Aorta (tissue), 5 donors: ENCODE results near the gene PLIN5. TPM values are rescaled to one million over a fixed set of nuclear protein-coding genes. Genes with fewer than 3 reads are reported as not detected.

Experiments
- ATAC-seq: fragments of 200-7000 bp; cut with Tn5 transposase; one replicate; pipeline ENCODE4 v1.9.1; 2022; ENCODE audit warnings: moderate library complexity; ENCODE audit not compliant: low FRiP score
- DNase-seq, 2 donors: peaks; one replicate each; pipeline ENCODE4 v3.0.0-alpha.2; 2020
- H3K27ac ChIP-seq, 2 donors: one replicate each; pipeline ENCODE4 v1.5.1; 2013; ENCODE audit warnings: low read length in 2 of 2, mild to moderate bottlenecking in 2 of 2, moderate library complexity in 2 of 2, control low read depth in 1 of 2, inconsistent platforms in 1 of 2, low read depth in 1 of 2
- H3K27me3 ChIP-seq, 2 donors: one replicate each; pipeline ENCODE4 v1.6.1; 2013; ENCODE audit warnings: control low read depth in 1 of 2, low read length in 1 of 2, mild to moderate bottlenecking in 1 of 2, moderate library complexity in 1 of 2; ENCODE audit not compliant: insufficient read depth in 2 of 2, control insufficient read depth in 1 of 2
- H3K36me3 ChIP-seq, 2 donors: one replicate each; pipeline ENCODE4 v1.6.1; 2013; ENCODE audit warnings: control low read depth in 1 of 2, low read length in 1 of 2, mild to moderate bottlenecking in 1 of 2; ENCODE audit not compliant: insufficient read depth in 2 of 2, control insufficient read depth in 1 of 2
- H3K4me1 ChIP-seq, 2 donors: one replicate each; pipeline ENCODE4 v1.6.1; 2013; ENCODE audit warnings: low read length in 2 of 2, control low read depth in 1 of 2, mild to moderate bottlenecking in 1 of 2, moderate library complexity in 1 of 2; ENCODE audit not compliant: insufficient read depth in 2 of 2, control insufficient read depth in 1 of 2
- H3K4me3 ChIP-seq, 2 donors: one replicate each; pipeline ENCODE4 v1.5.1; 2013; ENCODE audit warnings: low read length in 2 of 2, control low read depth in 1 of 2, mild to moderate bottlenecking in 1 of 2
- H3K9me3 ChIP-seq: one replicate; pipeline ENCODE4 v1.6.1; 2013; ENCODE audit warnings: mild to moderate bottlenecking, low read length; ENCODE audit not compliant: control insufficient read depth
- WGBS, 2 donors: extraction: QIAGEN DNeasy Blood & Tissue Kit; methylation state at CpG; one replicate each; pipeline ENCODE4 v1.1.7; 2013; 5-methylcytosine and 5-hydroxymethylcytosine counted together
- intact Hi-C, 2 donors: fragments of 100-400 bp; cut with DNase I; formaldehyde crosslinking; loops; one replicate each; pipeline versions ENCODE4 v1.14.2 to v1.15.0; 2022
- polyA plus RNA-seq, 2 donors: library from polyadenylated mRNA; stranded (reverse); fragments of 200-250 nt; gene quantifications; one replicate each; pipeline ENCODE4 v1.2.3, GENCODE V29; 2013
- total RNA-seq, 2 donors: library from RNA; stranded (reverse); fragmentation: NEBNext Ultra II Directional; extraction: Animal tissue kit (Norgen Biotek cat#: 25700); gene quantifications; one replicate each; pipeline ENCODE4 v1.2.1, GENCODE V29; 2021
- donor health status: healthy with polysubstance abuse.
- donor health status: Bipolar disorder and iron deficiency.
- donor health status: DM: no; HTN: no; CAD: no.
- donor health status: DM: no; HTN: no; CAD: no.
- donor health status: DM: yes; HTN: yes; CAD: no.

PLIN5 gene
- total and polyA plus RNA-seq, 4 donors = 0.38 to 3.8 (median 2.2) TPM

DNA sequence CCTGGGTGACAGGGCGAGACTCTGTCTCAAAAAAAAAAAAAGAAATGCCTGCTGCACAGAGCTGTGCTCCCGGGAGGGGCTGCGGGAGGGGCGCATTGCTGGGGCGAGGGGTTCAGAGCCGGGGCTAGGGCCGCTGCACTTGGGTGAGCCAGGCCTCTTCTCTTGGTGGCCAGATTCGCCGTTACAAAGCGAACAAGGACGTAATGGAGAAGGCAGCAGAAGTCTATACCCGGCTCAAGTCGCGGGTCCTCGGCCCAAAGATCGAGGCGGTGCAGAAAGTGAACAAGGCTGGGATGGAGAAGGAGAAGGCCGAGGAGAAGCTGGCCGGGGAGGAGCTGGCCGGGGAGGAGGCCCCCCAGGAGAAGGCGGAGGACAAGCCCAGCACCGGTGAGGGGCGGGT lies 35.7 kb downstream of the PLIN5 start:
- Histone ChIP-seq H3K4me1 (no peaks in the 10 kb centered on the region), H3K4me3 (no peak overlapping the region), H3K27ac (no peak overlapping the region), H3K27me3 (no peaks in the 10 kb centered on the region), H3K36me3 (peaks cover 0 to 14% of the 10 kb centered on the region in 2 donors), H3K9me3 (no peaks in the 10 kb centered on the region)
- 94 to 95% methylated on average over 23 of the region's 23 CpGs for WGBS, 2 donors
- intact Hi-C loops = no loop called here
- DNase-seq = no peak
- no peak for ATAC-seq

DNA sequence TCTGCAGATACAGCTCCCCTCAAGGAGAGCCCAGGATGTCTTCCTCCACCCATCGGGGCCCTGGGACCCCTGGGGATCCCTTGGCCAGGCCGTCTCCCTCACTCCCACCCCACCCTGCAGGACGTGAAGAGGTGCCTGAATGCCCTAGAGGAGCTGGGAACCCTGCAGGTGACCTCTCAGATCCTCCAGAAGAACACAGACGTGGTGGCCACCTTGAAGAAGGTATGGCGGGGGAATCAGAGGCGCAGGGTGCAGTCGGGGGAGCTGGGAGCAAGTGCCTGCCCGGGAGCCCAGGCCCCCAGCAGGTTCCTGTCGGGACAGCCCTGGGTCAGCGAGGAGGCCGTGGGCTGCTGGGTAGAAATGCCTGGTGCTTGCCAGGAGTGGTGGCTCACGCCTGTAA lies 36.3 kb downstream of the PLIN5 start:
- WGBS, 2 donors = 94 to 95% methylated on average over 6 to 12 of the region's 12 CpGs
- ATAC-seq = no peak
- no peak overlapping the region for H3K4me3 ChIP-seq
- no peak for DNase-seq
- no peaks in the 10 kb centered on the region for H3K27me3 ChIP-seq
- peaks cover 0 to 14% of the 10 kb centered on the region in 2 donors for H3K36me3 ChIP-seq
- H3K4me1 ChIP-seq = no peaks in the 10 kb centered on the region
- no peaks in the 10 kb centered on the region for H3K9me3 ChIP-seq
- intact Hi-C loops = no loop called here
- no peak overlapping the region for H3K27ac ChIP-seq

DNA sequence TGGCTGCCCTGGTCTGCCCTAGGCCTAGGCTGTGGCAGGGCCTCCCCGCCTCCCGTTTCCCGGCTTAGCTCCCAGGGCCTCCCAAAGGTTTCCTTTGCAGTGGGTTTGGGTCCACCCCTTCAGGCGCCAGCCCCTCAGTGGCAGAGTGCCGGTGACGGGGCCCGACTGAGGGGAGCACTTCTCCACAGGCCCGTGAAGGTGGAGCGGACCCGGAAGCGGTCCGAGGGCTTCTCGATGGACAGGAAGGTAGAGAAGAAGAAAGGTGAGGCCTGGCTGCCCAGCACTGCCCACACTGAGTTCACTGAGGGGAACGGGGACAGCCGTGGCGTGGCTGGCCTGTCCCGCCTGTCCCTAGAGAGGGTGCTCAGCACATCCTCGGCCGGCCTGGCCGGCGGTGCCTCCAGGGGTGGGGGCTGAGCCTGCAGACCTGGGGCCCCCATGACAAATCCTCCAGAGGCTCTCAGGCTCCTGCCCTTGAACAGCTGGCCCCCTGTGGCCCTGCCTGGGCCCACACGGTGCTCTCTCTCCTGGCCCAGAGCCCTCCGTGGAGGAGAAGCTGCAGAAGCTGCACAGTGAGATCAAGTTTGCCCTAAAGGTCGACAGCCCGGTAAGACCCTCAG lies 37.1 kb downstream of the PLIN5 start:
- WGBS, 2 donors = 90 to 91% methylated on average over 25 of the region's 25 CpGs
- Histone ChIP-seq H3K9me3 (no peaks in the 10 kb centered on the region), H3K4me1 (no peaks in the 10 kb centered on the region), H3K36me3 (peaks cover 0 to 14% of the 10 kb centered on the region in 2 donors), H3K27ac (no peak overlapping the region), H3K27me3 (no peaks in the 10 kb centered on the region), H3K4me3 (no peak overlapping the region)
- DNase-seq (no peak), ATAC-seq (no peak)
- intact Hi-C loops = no loop called here

DNA sequence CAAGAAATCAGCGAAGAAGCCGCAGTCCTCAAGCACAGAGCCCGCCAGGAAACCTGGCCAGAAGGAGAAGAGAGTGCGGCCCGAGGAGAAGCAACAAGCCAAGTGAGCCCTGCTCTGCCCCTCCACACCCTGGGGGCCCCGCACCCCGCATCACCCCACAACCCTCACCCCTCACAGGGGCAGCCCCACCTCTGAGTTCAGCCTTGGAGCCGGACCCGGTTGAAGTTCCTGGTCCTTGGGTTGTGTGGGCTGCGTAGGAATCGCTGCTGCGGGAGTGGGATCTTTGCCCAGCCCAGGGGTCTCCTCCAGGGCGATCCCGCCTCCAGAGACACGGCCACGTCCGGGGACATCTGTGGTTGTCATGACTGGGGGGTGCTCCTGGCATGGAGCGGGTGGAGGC lies 38.7 kb downstream of the PLIN5 start:
- WGBS, 2 donors = 84 to 90% methylated on average over 17 to 18 of the region's 18 CpGs
- intact Hi-C loops = no loop called here
- Histone ChIP-seq H3K27me3 (no peaks in the 10 kb centered on the region), H3K36me3 (peaks cover 0 to 10% of the 10 kb centered on the region in 2 donors), H3K4me1 (no peaks in the 10 kb centered on the region), H3K9me3 (no peaks in the 10 kb centered on the region), H3K4me3 (no peak overlapping the region), H3K27ac (no peak overlapping the region)
- DNase-seq (no peak), ATAC-seq (no peak)

DNA sequence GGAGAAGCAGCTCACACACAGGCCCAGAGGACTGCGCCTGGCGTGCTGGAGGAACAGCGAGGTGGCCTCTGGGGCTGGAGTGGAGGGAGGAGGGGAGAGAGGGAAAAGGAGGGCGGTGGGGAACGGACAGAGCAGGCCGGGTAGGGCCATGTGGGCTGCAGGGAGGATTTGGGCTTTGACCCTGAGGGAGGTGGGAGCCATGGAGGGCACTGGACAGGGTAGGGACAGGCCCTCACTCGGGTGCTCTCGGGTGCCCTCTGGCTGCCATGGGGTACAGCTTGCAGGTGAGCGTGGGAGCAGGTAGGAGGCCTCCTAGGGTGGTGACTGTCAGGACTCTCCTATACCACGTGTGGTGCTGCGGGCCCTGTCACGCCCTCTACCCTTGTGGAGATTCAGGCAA lies 39.6 kb downstream of the PLIN5 start:
- intact Hi-C loops = no loop called here
- DNase-seq (no peak), ATAC-seq (no peak)
- WGBS, 2 donors = 89% methylated on average over 12 of the region's 12 CpGs
- Histone ChIP-seq H3K36me3 (peaks cover 0 to 10% of the 10 kb centered on the region in 2 donors), H3K4me1 (no peaks in the 10 kb centered on the region), H3K4me3 (no peak overlapping the region), H3K9me3 (no peaks in the 10 kb centered on the region), H3K27me3 (no peaks in the 10 kb centered on the region), H3K27ac (no peak overlapping the region)

DNA sequence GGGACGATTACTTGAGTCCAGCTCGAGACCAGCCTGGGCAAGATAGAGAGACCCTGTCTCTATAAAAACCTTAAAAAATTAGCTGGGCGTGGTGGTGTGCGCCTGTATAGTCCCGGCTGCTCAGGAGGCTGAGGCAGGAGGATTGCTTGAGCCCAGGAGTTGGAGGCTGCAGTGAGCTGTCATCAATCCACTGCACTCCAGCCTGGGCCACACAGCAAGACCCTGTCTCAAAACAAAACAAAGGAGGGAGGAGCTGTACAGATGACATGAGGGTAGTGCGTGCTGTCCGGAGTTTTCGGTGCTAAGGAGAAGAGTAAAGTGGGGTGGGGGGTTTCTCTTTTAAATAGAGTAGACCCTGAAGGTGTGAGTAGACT lies 40.3 kb downstream of the PLIN5 start:
- ATAC-seq (no peak), DNase-seq (no peak)
- WGBS, 2 donors = 92 to 94% methylated on average over 8 of the region's 8 CpGs
- no peaks in the 10 kb centered on the region for H3K9me3 ChIP-seq
- H3K4me1 ChIP-seq = no peaks in the 10 kb centered on the region
- H3K36me3 ChIP-seq = peaks cover 0 to 10% of the 10 kb centered on the region in 2 donors
- H3K27me3 ChIP-seq = no peaks in the 10 kb centered on the region
- H3K27ac ChIP-seq = no peak overlapping the region
- intact Hi-C loops = no loop called here
- H3K4me3 ChIP-seq = no peak overlapping the region

DNA sequence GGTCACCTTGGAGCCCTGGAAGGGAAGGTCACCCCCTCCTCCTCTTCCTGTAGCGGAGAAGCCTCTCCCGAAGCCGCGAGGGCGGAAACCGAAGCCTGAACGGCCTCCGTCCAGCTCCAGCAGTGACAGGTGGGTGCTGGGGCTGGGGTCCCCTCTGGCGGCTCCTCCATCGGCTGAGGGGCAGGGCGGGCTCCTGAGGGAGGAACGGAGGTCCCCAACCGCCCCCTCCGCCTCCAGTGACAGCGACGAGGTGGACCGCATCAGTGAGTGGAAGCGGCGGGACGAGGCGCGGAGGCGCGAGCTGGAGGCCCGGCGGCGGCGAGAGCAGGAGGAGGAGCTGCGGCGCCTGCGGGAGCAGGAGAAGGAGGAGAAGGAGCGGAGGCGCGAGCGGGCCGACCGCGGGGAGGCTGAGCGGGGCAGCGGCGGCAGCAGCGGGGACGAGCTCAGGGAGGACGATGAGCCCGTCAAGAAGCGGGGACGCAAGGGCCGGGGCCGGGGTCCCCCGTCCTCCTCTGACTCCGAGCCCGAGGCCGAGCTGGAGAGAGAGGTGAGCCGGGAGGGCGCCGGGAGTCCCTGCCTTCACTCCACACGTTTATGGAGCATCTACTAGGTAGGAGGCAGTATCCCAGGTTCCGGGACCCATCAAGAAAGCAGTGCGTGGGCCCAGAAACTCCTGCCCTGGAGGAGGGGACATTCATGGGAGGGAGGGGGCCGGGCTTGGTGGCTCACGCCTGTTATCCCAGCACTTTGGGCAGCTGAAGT lies 40.9 kb downstream of the PLIN5 start:
- H3K9me3 ChIP-seq = no peaks in the 10 kb centered on the region
- DNase-seq (no peak), ATAC-seq (no peak)
- peaks cover 0 to 10% of the 10 kb centered on the region in 2 donors for H3K36me3 ChIP-seq
- no peaks in the 10 kb centered on the region for H3K27me3 ChIP-seq
- WGBS, 2 donors = 95 to 97% methylated on average over 59 to 61 of the region's 61 CpGs
- H3K27ac ChIP-seq = no peak overlapping the region
- intact Hi-C loops = no loop called here
- H3K4me1 ChIP-seq = no peaks in the 10 kb centered on the region
- H3K4me3 ChIP-seq = no peak overlapping the region

DNA sequence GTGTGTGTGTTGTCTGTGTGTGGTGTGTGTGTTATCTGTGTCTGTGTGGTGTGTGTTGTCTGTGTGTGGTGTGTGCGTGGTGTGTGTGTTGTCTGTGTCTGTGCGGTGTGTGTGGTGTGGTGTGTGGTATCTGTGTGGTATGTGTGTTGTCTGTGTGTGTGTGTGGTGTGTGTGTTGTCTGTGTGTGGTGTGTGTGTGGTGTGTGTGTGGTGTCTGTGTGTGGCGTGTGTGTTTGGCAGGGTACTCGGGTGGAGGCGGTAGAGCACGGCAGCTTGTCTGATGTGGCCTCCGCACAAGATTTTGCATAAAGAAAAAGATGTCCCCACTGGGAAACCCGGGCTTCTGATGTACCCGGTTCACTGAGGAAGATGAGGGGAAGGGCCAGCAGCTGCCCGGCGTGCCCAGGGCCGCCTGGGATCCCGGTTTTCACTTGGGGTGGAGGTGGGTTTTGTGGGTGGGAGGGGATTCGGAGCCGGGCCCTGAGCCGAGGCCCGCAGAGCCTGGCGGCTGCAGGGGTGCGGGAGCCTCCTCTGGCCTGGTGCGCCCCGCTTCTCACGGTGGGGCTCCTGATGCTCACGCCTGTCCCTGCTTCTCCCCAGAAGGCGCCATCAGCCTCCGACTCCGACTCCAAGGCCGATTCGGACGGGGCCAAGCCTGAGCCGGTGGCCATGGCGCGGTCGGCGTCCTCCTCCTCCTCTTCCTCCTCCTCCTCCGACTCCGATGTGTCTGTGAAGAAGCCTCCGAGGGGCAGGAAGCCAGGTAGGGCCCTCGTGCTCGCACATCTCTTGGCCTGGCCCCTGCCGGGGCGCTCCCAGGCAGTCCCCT lies 41.7 kb downstream of the PLIN5 start:
- Histone ChIP-seq H3K9me3 (no peaks in the 10 kb centered on the region), H3K27me3 (no peaks in the 10 kb centered on the region), H3K36me3 (peaks cover 0 to 8% of the 10 kb centered on the region in 2 donors), H3K4me1 (no peaks in the 10 kb centered on the region), H3K27ac (no peak overlapping the region), H3K4me3 (no peak overlapping the region)
- 94 to 96% methylated on average over 34 to 41 of the region's 41 CpGs for WGBS, 2 donors
- intact Hi-C loops = no loop called here
- no peak for DNase-seq
- no peak for ATAC-seq
